C4-2B (cell line): Measurements from ENCODE around the gene CPEB4.

Source experiments
- H3K27ac ChIP-seq: fragments of 450-650 bp; 2 replicates; pipeline ENCODE4 v1.5.1; 2017
- ZFX ChIP-seq: fragments of 450-650 bp; IDR thresholded peaks from 2 replicates; pipeline ENCODE4 v1.6.1; 2017
- TF ChIP-seq, protein P1 (sequence below): fragments of 450-650 bp; conservative IDR thresholded peaks from 2 replicates; pipeline ENCODE4 v1.5.1; 2017; ENCODE audit warnings: mild to moderate bottlenecking

The CPEB4 gene

GRCh38 chr5:173907686-173908371, 19.7 kb downstream of the CPEB4 start:
- TF ChIP-seq, protein P1, sequence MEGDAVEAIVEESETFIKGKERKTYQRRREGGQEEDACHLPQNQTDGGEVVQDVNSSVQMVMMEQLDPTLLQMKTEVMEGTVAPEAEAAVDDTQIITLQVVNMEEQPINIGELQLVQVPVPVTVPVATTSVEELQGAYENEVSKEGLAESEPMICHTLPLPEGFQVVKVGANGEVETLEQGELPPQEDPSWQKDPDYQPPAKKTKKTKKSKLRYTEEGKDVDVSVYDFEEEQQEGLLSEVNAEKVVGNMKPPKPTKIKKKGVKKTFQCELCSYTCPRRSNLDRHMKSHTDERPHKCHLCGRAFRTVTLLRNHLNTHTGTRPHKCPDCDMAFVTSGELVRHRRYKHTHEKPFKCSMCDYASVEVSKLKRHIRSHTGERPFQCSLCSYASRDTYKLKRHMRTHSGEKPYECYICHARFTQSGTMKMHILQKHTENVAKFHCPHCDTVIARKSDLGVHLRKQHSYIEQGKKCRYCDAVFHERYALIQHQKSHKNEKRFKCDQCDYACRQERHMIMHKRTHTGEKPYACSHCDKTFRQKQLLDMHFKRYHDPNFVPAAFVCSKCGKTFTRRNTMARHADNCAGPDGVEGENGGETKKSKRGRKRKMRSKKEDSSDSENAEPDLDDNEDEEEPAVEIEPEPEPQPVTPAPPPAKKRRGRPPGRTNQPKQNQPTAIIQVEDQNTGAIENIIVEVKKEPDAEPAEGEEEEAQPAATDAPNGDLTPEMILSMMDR, result no peak
- TF ChIP-seq ZFX, result no peak
- H3K27ac ChIP-seq, result no peak overlapping the region

DNA sequence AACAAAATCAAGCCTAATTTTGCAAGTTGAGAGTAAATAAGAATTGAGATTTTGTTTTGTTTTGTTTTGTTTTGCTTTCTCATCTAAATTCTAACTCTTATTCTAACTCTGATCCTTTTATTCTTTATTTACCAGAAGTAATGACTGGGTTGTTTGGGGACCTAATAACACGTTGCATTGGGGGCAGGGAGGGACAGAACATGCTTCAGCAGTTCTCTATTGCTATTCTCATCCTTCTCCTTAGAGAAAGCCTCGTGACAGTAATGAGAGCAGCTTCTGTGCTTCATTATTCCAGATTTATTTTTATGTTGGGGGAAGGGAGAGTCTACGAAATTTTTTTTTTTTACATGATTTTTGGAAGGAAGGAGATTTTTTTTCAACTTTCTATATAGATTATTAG, 21.1 kb downstream of the CPEB4 start:
- H3K27ac ChIP-seq, result no peak overlapping the region
- TF ChIP-seq, protein P1, result no peak
- no peak for TF ChIP-seq ZFX

DNA sequence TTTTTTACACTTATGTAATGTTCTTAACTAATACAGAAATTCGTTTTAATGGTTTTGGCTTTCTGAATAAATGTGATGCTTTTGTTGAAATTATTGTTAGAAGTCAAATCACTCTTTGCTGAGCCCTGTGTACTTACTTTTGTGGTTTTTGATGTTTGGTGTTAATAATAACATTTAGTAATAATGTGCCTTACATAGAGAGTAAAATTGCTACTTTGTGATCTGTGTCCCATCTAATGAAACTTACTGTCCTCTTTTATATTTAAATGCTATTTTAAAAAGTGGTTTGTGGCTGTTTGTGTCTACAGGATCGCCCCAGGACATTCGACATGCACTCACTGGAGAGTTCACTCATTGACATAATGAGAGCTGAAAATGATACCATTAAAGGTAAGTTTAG, 22.1 kb downstream of the CPEB4 start:
- H3K27ac ChIP-seq, result no peak overlapping the region
- TF ChIP-seq, protein P1, result no peak

DNA sequence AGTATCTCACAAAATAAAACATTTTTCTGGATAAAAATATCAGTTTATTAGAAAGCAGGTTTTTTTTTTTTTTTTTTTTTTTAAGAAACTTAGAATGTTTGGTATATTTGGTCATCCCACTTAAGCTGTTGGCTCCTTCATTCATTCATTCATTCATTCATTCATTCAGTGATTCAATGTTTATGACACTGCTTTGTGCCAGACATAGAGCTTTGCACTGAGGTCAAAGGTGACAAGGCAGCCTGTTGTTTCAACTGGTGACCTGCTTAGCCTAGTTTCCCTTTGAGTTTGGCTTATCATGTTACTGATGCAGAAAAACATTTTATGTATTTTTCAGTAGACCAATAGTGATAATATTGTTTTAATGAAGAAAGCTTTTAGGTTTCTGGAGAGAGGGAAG, 23.5 kb downstream of the CPEB4 start:
- TF ChIP-seq, protein P1, result no peak
- no peak for TF ChIP-seq ZFX
- no peak overlapping the region for H3K27ac ChIP-seq

- TF ChIP-seq, protein P1, result no peak
- TF ChIP-seq ZFX, result no peak
- H3K27ac ChIP-seq, result no peak overlapping the region
Measured at GRCh38 chr5:173913686-173914321, 25.7 kb downstream of the CPEB4 start.

GRCh38 chr5:173915310-173916014, 27.3 kb downstream of the CPEB4 start:
- TF ChIP-seq, protein P1, result no peak
- TF ChIP-seq ZFX, result no peak
- H3K27ac ChIP-seq, result no peak overlapping the region

DNA sequence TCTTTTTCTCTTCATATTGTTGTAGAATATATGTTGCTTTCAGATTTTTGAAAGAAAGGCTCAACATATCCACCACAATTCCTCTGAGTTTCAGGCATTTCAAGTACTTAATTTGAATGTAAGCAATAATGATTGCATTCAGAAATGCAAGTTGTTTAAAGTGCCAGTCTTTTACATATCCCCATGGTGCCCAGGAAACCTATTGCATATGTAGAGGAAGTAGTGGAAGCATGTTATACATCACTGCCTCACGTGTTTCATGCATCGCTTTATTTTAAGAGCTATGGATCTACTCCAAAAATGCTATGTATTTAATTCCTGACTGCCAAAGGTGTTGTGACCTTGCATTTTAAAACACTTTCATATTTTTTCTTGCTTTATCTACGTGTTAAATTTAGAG, 28.1 kb downstream of the CPEB4 start:
- no peak overlapping the region for H3K27ac ChIP-seq
- TF ChIP-seq, protein P1, result no peak
- no peak for TF ChIP-seq ZFX
